Kidney (tissue), 14 donors: ENCODE data around the gene TTBK2. TPM values are rescaled to one million over a fixed set of nuclear protein-coding genes. Genes with fewer than 3 reads are reported as not detected.
"Not testable (repeated sequence)": the region's sequence is repeated elsewhere in the genome, so short reads cannot be mapped to it uniquely, and the experiment has no call there.

Source experiments
- DNase-seq, 5 donors: peaks; one replicate each; pipeline ENCODE4 v3.0.0-alpha.2; 2013 to 2020
- FAIRE-seq: peaks from 2 replicates; lab custom pipeline; 2012; peaks lifted over from hg19 to GRCh38; lab: Jason Lieb, UNC
- H3K27ac ChIP-seq, 2 donors: one replicate each; pipeline ENCODE4 v1.7.0; 2013; ENCODE audit warnings: low read depth in 2 of 2, low read length in 2 of 2, inconsistent platforms in 1 of 2
- H3K27me3 ChIP-seq: one replicate; pipeline ENCODE4 v1.7.1; 2013; ENCODE audit warnings: low read length, inconsistent platforms; ENCODE audit not compliant: control insufficient read depth, insufficient read depth
- H3K36me3 ChIP-seq, 3 donors: one replicate each; pipeline versions ENCODE4 v1.7.0 to v1.7.1; 2013; ENCODE audit warnings: low read length in 3 of 3, control low read depth in 1 of 3, inconsistent platforms in 1 of 3; ENCODE audit not compliant: insufficient read depth in 3 of 3, control insufficient read depth in 2 of 3
- H3K4me1 ChIP-seq, 3 donors: one replicate each; pipeline versions ENCODE4 v1.7.0 to v1.7.1; 2013; ENCODE audit warnings: low read length in 3 of 3, inconsistent platforms in 1 of 3, low read depth in 1 of 3; ENCODE audit not compliant: control insufficient read depth in 2 of 3, insufficient read depth in 2 of 3
- H3K4me3 ChIP-seq, 3 donors: one replicate each; pipeline versions ENCODE4 v1.7.0 to v1.8.1; 2013; ENCODE audit warnings: low read length in 3 of 3, control low read depth in 1 of 3, inconsistent platforms in 1 of 3
- H3K9ac ChIP-seq, 3 donors: one replicate each; pipeline versions ENCODE4 v1.7.0 to v1.7.1; 2013; ENCODE audit warnings: low read length in 3 of 3, control low read depth in 1 of 3, inconsistent platforms in 1 of 3
- H3K9me3 ChIP-seq, 3 donors: one replicate each; pipeline versions ENCODE4 v1.7.0 to v1.7.1; 2013; ENCODE audit warnings: low read length in 3 of 3, control low read depth in 1 of 3, inconsistent platforms in 1 of 3; ENCODE audit not compliant: control insufficient read depth in 2 of 3, insufficient read depth in 1 of 3
- CTCF ChIP-seq: IDR thresholded peaks from 3 replicates; pipeline ENCODE4 v1.5.1; 2012; ENCODE audit warnings: mild to moderate bottlenecking, moderate library complexity, borderline replicate concordance; ENCODE audit not compliant: insufficient read depth; ENCODE audit errors: extremely low read depth
- intact Hi-C: fragments of 100-400 bp; cut with DNase I; formaldehyde crosslinking; loops from one replicate; pipeline ENCODE4 v1.11.1; 2022
- polyA plus RNA-seq: library from polyadenylated mRNA; stranded (reverse); fragments of 350-450 nt; fragmentation: Illumina TruSeq; extraction: RNeasy Lipid Tissue Mini Kit (QIAGEN cat#74804); gene quantifications from one replicate; pipeline ENCODE4 v1.2.3, GENCODE V29; 2014; ENCODE audit warnings: low read depth, low replicate concordance; ENCODE audit not compliant: insufficient read depth
- total RNA-seq: library from RNA; stranded (reverse); fragmentation: NEBNext Ultra II Directional; extraction: Animal tissue kit (Norgen Biotek cat#: 25700); gene quantifications from one replicate; pipeline ENCODE4 v1.2.1, GENCODE V29; 2021
- donor health status: control.
- donor health status: control.
- donor health status: control.
- donor health status: control.
- donor health status: control.
- donor health status: DM: yes; HTN: yes; CAD: no.
- donor health status: Normal renal cell carcinoma (clear cell type).

Gene TTBK2
- total and polyA plus RNA-seq, 2 donors from 2014 or later: 1.9 to 19.1 TPM

DNA sequence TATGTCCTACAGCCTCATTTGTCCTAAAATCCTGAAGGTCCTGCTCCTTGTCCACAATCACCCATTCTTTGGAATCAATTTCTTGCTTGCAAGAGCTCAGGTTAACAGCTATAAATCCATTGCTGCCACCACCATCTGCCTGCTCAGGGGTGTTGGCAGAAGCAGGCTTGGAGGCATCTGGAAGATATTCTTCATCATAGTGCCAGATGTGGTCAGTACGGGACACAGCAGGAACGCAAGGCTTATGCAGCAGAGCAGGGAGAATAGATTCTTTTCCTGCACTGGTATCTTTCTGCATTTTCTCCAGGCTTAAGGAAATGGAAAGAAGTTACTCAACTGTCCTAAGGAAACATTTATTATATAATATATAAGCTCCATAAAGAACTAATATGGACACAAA, 145.2 kb downstream of the TTBK2 start:
- H3K27ac ChIP-seq: no peak overlapping the region
- H3K36me3 ChIP-seq: peaks cover 0 to 16% (median 3%) of the 10 kb centered on the region in 3 donors
- intact Hi-C loops: no loop called here
- no peak overlapping the region for H3K9ac ChIP-seq
- no peaks in the 10 kb centered on the region for H3K9me3 ChIP-seq
- no peaks in the 10 kb centered on the region for H3K27me3 ChIP-seq
- TF ChIP-seq CTCF: no peak
- no peak for FAIRE-seq
- H3K4me3 ChIP-seq: no peak overlapping the region
- no peak for DNase-seq
- H3K4me1 ChIP-seq: no peaks in the 10 kb centered on the region

DNA sequence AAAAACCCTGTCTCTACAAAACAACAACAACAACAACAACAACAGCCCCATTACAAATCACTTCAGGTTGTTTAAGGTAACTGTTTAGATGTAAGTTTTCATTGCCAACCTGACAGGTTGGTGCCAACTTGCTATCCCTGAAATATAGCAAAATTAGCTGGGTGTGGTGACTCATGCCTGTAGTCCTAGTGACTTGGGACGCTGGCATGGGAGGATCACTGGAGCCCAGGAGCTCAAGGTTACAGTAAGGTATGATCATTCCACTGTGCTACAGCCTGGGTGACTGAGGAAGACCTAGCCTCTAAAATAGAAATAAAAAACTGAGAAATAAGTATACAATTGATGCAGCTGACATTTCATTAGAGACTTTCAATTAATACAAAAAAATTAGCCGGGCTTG, 147.7 kb downstream of the TTBK2 start:
- DNase-seq (no peak), FAIRE-seq (no peak)
- Histone ChIP-seq H3K4me3 (no peak overlapping the region), H3K4me1 (no peaks in the 10 kb centered on the region), H3K9me3 (no peaks in the 10 kb centered on the region), H3K36me3 (peaks cover 0 to 16% (median 3%) of the 10 kb centered on the region in 3 donors), H3K27ac (no peak overlapping the region), H3K9ac (no peak overlapping the region), H3K27me3 (no peaks in the 10 kb centered on the region)
- TF ChIP-seq CTCF: no peak
- intact Hi-C loops: no loop called here

DNA sequence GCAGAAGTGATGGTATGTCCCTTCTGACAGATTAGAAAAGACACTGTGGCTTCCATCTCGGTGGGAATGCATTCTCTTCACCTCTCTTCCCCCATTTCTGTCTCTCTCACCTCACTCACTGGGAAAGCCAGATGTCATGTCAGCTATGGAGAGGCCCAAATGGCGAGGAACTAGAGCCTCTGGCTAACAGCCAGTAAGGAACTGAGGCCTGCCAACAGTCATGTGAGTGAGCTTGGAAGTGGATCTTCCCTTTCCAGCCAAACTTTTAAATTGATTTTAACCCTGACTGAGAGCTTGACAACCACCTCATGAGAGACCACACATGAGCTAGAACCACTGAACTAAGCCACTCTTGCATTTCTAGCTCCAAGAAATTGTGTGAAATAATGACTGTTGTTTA, 148.4 kb downstream of the TTBK2 start:
- TF ChIP-seq CTCF: no peak
- Histone ChIP-seq H3K27ac (no peak overlapping the region), H3K27me3 (no peaks in the 10 kb centered on the region), H3K4me1 (no peaks in the 10 kb centered on the region), H3K36me3 (peaks cover 0 to 16% (median 3%) of the 10 kb centered on the region in 3 donors), H3K4me3 (no peak overlapping the region), H3K9me3 (no peaks in the 10 kb centered on the region), H3K9ac (no peak overlapping the region)
- FAIRE-seq (no peak), DNase-seq (no peak)
- intact Hi-C loops: no loop called here

DNA sequence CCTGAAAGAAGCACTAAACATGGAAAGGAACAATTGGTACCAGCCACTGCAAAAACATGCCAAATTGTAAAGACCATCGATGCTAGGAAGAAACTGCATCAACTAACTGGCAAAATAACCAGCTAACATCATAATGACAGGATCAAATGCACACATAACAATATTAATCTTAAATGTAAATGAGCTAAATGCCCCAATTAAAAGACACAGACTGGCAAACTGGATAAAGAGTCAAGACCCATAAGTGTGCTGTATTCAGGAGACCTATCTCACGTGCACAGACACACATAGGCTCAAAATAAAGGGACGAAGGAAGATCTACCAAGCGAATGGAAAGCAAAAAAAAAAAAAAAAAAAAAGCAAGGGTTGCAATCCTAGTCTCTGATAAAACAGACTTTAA, 154.5 kb downstream of the TTBK2 start:
- H3K36me3 ChIP-seq, FAIRE-seq, H3K9me3 ChIP-seq, H3K27ac ChIP-seq, DNase-seq, intact Hi-C loops, H3K4me1 ChIP-seq, H3K9ac ChIP-seq, H3K27me3 ChIP-seq, H3K4me3 ChIP-seq: not testable (repeated sequence)

DNA sequence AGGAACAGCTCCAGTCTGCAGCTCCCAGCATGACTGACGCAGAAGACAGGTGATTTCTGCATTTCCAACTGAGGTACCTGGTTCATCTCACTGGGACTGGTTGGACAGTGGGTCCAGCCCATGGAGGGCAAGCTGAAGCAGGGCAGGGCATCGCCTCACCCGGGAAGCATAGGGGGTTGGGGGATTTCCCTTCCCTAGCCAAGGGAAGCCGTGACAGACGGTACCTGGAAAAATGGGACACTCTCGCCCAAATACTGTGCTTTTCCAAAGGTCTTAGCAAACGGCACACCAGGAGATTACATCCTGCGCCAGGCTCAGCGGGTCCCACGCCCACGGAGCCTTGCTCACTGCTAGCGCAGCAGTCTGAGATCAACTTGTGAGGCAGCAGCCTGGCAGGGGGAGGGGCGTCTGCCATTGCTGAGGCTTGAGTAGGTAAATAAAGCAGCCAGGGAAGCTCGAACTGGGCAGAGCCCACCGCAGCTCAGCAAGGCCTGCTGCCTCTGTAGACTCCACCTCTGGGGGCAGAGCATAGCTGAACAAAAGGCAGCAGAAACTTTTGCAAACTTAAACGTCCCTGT, 156.3 kb downstream of the TTBK2 start:
- H3K27me3 ChIP-seq, H3K9ac ChIP-seq, H3K4me3 ChIP-seq, intact Hi-C loops, H3K27ac ChIP-seq, FAIRE-seq, H3K9me3 ChIP-seq, H3K4me1 ChIP-seq, H3K36me3 ChIP-seq, DNase-seq: not testable (repeated sequence)

DNA sequence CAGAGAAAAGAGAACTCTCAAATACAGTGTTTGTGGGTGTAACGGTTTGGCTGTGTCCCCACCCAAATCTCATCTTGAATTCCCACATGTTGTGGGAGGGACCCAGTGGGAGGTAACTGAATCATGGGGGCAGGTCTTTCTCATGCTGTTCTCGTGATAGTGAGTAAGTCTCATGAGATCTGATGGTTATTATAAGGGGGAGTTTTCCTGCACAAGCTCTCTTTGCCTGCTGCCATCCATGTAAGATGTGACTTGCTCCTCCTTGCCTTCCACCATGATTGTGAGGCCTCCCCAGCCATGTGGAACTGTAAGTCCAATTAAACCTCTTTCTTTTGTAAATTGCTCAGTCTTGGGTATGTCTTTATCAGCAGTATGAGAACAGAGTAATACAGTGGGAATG, 158.8 kb downstream of the TTBK2 start:
- H3K4me3 ChIP-seq, FAIRE-seq, H3K9ac ChIP-seq, H3K4me1 ChIP-seq, H3K27ac ChIP-seq, H3K9me3 ChIP-seq, intact Hi-C loops, H3K36me3 ChIP-seq, DNase-seq, H3K27me3 ChIP-seq: not testable (repeated sequence)
